ENCODE measurements around the gene KIF26B.

The KIF26B gene

GRCh38 chr1:245283001-245283400, 128.2 kb downstream of the KIF26B start:
- Histone ChIP-seq H2AFZ (ENCODE audit: low read depth, low read length) (no peak overlapping the region), H3K9ac (ENCODE audit: low read length) (no peak overlapping the region), H3K36me3 (replicated peaks; ENCODE audit: low read depth, low read length) (no peaks in the 10 kb centered on the region), H3K27me3 (ENCODE audit: low read depth, low read length) (peaks cover 14% of the 10 kb centered on the region; the same call in 1 of the 2 replicates), H3K9me3 (ENCODE audit: insufficient read depth, low read length) (no peaks in the 10 kb centered on the region), H3K4me2 (ENCODE audit: low read length) (no peak overlapping the region), H3K79me2 (ENCODE audit: low read length) (no peaks in the 10 kb centered on the region), H3K4me1 (ENCODE audit: low read length) (no peaks in the 10 kb centered on the region), H4K20me1 (ENCODE audit: insufficient read depth, low read length) (no peaks in the 10 kb centered on the region), H3K4me3 (ENCODE audit: low read length) (no peak overlapping the region), H3K27ac (ENCODE audit: low read length) (no peak overlapping the region)
- TF ChIP-seq EZH2phosphoT487 (IDR thresholded peaks at IDR 0.05; ENCODE audit: low read depth): no peak
- TF ChIP-seq, protein P1, sequence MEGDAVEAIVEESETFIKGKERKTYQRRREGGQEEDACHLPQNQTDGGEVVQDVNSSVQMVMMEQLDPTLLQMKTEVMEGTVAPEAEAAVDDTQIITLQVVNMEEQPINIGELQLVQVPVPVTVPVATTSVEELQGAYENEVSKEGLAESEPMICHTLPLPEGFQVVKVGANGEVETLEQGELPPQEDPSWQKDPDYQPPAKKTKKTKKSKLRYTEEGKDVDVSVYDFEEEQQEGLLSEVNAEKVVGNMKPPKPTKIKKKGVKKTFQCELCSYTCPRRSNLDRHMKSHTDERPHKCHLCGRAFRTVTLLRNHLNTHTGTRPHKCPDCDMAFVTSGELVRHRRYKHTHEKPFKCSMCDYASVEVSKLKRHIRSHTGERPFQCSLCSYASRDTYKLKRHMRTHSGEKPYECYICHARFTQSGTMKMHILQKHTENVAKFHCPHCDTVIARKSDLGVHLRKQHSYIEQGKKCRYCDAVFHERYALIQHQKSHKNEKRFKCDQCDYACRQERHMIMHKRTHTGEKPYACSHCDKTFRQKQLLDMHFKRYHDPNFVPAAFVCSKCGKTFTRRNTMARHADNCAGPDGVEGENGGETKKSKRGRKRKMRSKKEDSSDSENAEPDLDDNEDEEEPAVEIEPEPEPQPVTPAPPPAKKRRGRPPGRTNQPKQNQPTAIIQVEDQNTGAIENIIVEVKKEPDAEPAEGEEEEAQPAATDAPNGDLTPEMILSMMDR (IDR thresholded peaks at IDR 0.05; ENCODE audit: low read depth, low read length): no peak

DNA sequence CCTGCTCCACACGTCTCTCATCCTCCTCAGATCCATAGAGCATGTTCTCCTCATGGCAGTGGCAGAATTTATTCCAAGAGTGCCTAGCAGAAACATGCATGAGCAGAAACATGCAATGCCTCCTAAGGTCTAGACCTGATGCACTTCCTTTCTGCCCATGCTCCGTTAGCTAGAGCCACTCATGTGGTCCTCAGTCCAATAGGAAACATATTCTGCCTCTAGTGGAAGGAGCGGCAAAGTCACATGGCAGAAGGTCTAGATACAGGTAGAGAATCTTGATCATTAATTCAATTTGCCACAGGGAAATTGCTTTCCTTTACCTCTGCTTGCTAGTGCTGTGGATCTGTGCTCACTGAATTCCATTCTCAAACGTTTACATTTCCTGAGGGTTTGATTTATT, 130.4 kb downstream of the KIF26B start:
- Histone ChIP-seq H3K9ac (ENCODE audit: low read length) (no peak overlapping the region), H3K36me3 (replicated peaks; ENCODE audit: low read depth, low read length) (no peaks in the 10 kb centered on the region), H3K4me3 (ENCODE audit: low read length) (no peak overlapping the region), H3K4me2 (ENCODE audit: low read length) (no peak overlapping the region), H2AFZ (ENCODE audit: low read depth, low read length) (no peak overlapping the region), H3K79me2 (ENCODE audit: low read length) (no peaks in the 10 kb centered on the region), H4K20me1 (ENCODE audit: insufficient read depth, low read length) (no peaks in the 10 kb centered on the region), H3K27me3 (ENCODE audit: low read depth, low read length) (peaks cover 24% of the 10 kb centered on the region), H3K9me3 (ENCODE audit: insufficient read depth, low read length) (no peaks in the 10 kb centered on the region), H3K4me1 (ENCODE audit: low read length) (no peaks in the 10 kb centered on the region), H3K27ac (ENCODE audit: low read length) (no peak overlapping the region)
- TF ChIP-seq EZH2phosphoT487 (IDR thresholded peaks at IDR 0.05; ENCODE audit: low read depth): no peak
- TF ChIP-seq, protein P1 (IDR thresholded peaks at IDR 0.05; ENCODE audit: low read depth, low read length): no peak

DNA sequence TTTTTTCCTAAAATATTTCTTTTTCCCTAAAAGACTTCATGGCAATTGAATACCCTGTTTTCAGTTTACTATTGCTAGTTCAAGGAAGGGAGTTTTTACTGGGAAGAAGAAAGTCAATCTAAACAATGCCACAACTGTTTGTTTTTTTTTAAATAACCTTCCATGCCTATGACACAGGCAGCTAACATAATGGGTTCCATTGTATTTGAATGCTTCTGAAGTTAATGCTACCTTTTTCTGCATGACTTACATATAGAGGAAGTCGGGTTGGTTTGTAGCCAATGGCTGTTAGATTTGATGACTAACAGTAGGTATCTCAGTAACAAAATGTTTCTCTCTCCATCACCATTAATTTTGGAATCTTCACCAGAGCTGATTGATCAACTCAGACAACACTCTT, 134.0 kb downstream of the KIF26B start:
- no peak overlapping the region for H3K27ac ChIP-seq (ENCODE audit: low read length)
- H2AFZ ChIP-seq (ENCODE audit: low read depth, low read length): no peak overlapping the region
- H3K4me2 ChIP-seq (ENCODE audit: low read length): no peak overlapping the region
- no peaks in the 10 kb centered on the region for H3K4me1 ChIP-seq (ENCODE audit: low read length)
- no peaks in the 10 kb centered on the region for H3K79me2 ChIP-seq (ENCODE audit: low read length)
- no peaks in the 10 kb centered on the region for H3K36me3 ChIP-seq (replicated peaks; ENCODE audit: low read depth, low read length)
- no peak overlapping the region for H3K4me3 ChIP-seq (ENCODE audit: low read length)
- no peaks in the 10 kb centered on the region for H4K20me1 ChIP-seq (ENCODE audit: insufficient read depth, low read length)
- TF ChIP-seq, protein P1 (IDR thresholded peaks at IDR 0.05; ENCODE audit: low read depth, low read length): no peak
- no peak for TF ChIP-seq EZH2phosphoT487 (IDR thresholded peaks at IDR 0.05; ENCODE audit: low read depth)
- no peak overlapping the region for H3K9ac ChIP-seq (ENCODE audit: low read length)
- no peaks in the 10 kb centered on the region for H3K9me3 ChIP-seq (ENCODE audit: insufficient read depth, low read length)
- H3K27me3 ChIP-seq (ENCODE audit: low read depth, low read length): peaks cover 38% of the 10 kb centered on the region

DNA sequence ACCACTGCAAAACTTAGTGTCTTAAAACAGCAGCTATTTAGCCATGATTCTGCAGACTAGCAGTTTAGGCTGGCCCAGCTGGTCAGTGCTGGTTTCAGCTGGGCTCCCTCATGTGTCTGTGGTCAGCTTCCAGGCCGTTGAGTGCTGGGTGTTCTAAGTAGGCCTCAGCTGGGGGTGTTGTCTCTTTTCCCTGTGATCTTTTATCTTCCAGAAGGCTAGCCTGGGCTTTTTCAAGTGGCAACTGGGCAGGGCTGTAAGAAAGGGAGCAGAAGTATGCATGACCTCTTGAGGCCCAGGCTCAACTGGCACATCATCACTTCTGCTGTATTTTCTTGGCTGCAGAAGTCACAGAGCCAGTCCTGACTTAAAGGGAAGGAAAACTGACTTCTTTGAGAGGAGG, 136.1 kb downstream of the KIF26B start:
- no peak overlapping the region for H3K4me2 ChIP-seq (ENCODE audit: low read length)
- no peaks in the 10 kb centered on the region for H4K20me1 ChIP-seq (ENCODE audit: insufficient read depth, low read length)
- no peak for TF ChIP-seq EZH2phosphoT487 (IDR thresholded peaks at IDR 0.05; ENCODE audit: low read depth)
- TF ChIP-seq, protein P1 (IDR thresholded peaks at IDR 0.05; ENCODE audit: low read depth, low read length): no peak

More for the DNA sequence above, 136.1 kb downstream of the KIF26B start:
- H3K27me3 ChIP-seq (ENCODE audit: low read depth, low read length): peaks cover 53% of the 10 kb centered on the region
- no peaks in the 10 kb centered on the region for H3K9me3 ChIP-seq (ENCODE audit: insufficient read depth, low read length)
- no peak overlapping the region for H3K27ac ChIP-seq (ENCODE audit: low read length)
- H3K4me1 ChIP-seq (ENCODE audit: low read length): no peaks in the 10 kb centered on the region
- no peaks in the 10 kb centered on the region for H3K36me3 ChIP-seq (replicated peaks; ENCODE audit: low read depth, low read length)
- H2AFZ ChIP-seq (ENCODE audit: low read depth, low read length): no peak overlapping the region
- no peak overlapping the region for H3K4me3 ChIP-seq (ENCODE audit: low read length)
- H3K79me2 ChIP-seq (ENCODE audit: low read length): no peaks in the 10 kb centered on the region
- no peak overlapping the region for H3K9ac ChIP-seq (ENCODE audit: low read length)

Measured in OCI-LY3 (cell line).